ENCODE data around the gene DNAH17.
A peak's percentile ranks its signal among the peaks of the same experiment; 100 is the strongest.

Gene DNAH17

DNA sequence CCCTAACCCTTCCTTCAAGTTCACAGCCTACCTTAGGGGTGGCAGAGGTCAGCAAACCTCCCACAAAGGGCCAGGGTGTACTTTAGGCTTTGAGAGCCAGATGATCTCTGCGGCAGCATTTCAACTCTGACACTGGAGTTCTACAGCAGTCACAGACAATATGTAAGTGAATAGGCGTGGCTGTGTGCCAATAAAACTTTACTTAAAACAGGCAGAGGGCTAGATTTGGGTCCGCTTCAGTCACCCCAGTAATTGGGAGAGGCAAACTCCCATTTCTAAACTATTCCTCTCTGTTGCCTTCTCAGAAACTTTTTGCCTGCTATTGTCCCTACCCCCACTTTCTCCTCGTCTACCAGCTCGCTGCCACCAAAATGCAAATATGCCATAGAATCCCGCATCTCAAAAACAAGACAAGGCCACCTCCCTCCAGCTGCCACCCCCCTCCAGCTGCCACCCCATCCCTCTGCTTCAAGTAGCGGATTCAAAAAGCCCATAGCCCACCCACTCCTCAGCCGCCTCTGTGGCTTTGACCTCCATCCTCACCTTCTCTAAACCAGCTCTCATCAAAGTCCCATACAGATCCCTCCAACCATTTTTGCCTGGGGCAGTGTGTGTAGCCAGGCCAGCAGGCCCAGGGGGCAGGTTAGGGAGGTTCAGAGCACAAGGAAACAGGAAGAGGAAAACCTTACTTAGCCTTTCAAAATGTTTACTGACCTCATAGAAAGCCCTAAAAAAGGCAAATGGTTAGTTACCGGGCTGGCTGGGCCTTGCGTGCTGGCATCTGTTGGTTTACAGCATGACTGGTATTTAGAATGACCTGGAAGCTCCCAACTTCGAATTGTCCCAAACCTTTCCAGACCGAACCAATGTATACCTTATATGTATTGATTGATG lies 19.9 kb upstream of the DNAH17 start:
- H3K4me3 ChIP-seq (ENCODE audit: low read length), result no peak overlapping the region
- no peak for DNase-seq (ENCODE audit: low read depth)
- TF ChIP-seq, protein P1, sequence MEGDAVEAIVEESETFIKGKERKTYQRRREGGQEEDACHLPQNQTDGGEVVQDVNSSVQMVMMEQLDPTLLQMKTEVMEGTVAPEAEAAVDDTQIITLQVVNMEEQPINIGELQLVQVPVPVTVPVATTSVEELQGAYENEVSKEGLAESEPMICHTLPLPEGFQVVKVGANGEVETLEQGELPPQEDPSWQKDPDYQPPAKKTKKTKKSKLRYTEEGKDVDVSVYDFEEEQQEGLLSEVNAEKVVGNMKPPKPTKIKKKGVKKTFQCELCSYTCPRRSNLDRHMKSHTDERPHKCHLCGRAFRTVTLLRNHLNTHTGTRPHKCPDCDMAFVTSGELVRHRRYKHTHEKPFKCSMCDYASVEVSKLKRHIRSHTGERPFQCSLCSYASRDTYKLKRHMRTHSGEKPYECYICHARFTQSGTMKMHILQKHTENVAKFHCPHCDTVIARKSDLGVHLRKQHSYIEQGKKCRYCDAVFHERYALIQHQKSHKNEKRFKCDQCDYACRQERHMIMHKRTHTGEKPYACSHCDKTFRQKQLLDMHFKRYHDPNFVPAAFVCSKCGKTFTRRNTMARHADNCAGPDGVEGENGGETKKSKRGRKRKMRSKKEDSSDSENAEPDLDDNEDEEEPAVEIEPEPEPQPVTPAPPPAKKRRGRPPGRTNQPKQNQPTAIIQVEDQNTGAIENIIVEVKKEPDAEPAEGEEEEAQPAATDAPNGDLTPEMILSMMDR (conservative IDR thresholded peaks at IDR 0.05; ENCODE audit: low read length), result no peak

GRCh38 chr17:78595135-78595810 lies 18.1 kb upstream of the DNAH17 start:
- peak; percentile 22 for DNase-seq (ENCODE audit: low read depth)
- H3K4me3 ChIP-seq (ENCODE audit: low read length), result no peak overlapping the region
- TF ChIP-seq, protein P1 (conservative IDR thresholded peaks at IDR 0.05; ENCODE audit: low read length), result no peak

GRCh38 chr17:78592991-78593329 lies 15.8 kb upstream of the DNAH17 start:
- no peak for DNase-seq (ENCODE audit: low read depth)
- H3K4me3 ChIP-seq (ENCODE audit: low read length), result no peak overlapping the region
- TF ChIP-seq, protein P1 (conservative IDR thresholded peaks at IDR 0.05; ENCODE audit: low read length), result no peak

- no peak for DNase-seq (ENCODE audit: low read depth)
- TF ChIP-seq, protein P1 (conservative IDR thresholded peaks at IDR 0.05; ENCODE audit: low read length), result no peak
- H3K4me3 ChIP-seq (ENCODE audit: low read length), result no peak overlapping the region
These were observed 14.1 kb upstream of the DNAH17 start for GRCh38 chr17:78591263-78591671.

- H3K4me3 ChIP-seq (ENCODE audit: low read length), result no peak overlapping the region
- TF ChIP-seq, protein P1 (conservative IDR thresholded peaks at IDR 0.05; ENCODE audit: low read length), result no peak
- DNase-seq (ENCODE audit: low read depth), result no peak
These were observed 12.7 kb upstream of the DNAH17 start for GRCh38 chr17:78589885-78590284.

DNA sequence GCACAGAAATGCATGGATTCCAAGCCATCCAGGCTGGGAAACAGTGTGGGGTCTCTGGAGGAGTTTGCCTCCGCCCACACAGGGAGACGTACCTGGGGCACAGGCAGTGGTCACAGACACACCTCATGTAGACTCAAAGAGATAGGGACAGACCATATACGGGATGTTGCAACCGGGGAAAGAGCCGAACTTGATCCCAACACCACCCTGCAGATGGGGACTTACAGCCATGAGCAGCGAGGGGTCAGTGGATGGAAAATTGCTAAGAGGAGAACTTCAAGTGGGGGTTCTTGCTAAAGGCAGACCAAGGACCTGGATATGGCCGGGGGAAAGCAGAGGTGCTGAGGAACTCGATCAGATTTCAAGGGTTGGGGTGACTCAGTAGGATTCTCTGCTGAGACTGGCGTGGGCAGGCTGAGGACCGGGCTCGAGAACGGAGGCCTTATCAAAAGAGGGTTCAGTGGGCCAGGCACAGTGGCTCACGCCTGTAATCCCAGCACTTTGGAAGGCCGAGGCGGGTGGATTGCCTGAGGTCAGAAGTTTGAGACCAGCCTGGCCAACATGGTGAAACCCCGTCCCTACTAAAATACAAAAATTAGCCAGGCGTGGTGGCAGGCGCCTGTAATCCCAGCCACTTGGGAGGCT lies 12.0 kb upstream of the DNAH17 start:
- TF ChIP-seq, protein P1 (conservative IDR thresholded peaks at IDR 0.05; ENCODE audit: low read length), result no peak
- no peak for DNase-seq (ENCODE audit: low read depth)

More for the DNA sequence above, 12.0 kb upstream of the DNAH17 start:
- no peak overlapping the region for H3K4me3 ChIP-seq (ENCODE audit: low read length)

All from AG10803 (cell line).